ENCODE results near the gene UBQLN3.

The UBQLN3 gene

GRCh38 chr11:5509803-5510202, at the start of gene UBQLN3:
Gene UBQLN3 (minus strand): TSS chr11:5509957. CDS start chr11:5509558, 399 bp downstream.
- DNase-seq (ENCODE audit: low read depth in 3 of 3): no peak

DNA sequence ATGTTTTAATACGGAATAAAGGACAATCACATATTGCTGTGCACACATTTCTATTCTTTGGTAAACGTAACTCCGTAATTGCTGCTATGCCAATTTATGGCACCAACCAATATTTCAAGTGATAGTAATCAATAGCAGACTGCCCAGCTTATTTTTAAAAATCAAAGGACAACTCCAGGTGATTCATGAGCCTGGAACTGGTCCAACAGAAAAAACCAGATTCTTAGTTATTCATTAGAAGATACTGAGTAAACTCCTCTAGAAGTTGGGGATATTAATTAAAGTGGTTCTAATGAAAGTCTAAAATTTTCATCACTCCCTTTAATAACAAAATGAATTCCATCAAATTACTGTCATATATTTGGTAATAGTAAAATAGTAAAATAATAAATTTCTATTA, 48.0 kb upstream of the UBQLN3 start:
- no peak for DNase-seq (ENCODE audit: low read depth in 3 of 3)

- no peak for DNase-seq (ENCODE audit: low read depth in 3 of 3)
These were observed 46.9 kb upstream of the UBQLN3 start for GRCh38 chr11:5556596-5557188.

GRCh38 chr11:5553343-5553742, 43.6 kb upstream of the UBQLN3 start:
- no peak for DNase-seq (ENCODE audit: low read depth in 3 of 3)

GRCh38 chr11:5550440-5551095, 40.8 kb upstream of the UBQLN3 start:
- no peak for DNase-seq (ENCODE audit: low read depth in 3 of 3)

DNA sequence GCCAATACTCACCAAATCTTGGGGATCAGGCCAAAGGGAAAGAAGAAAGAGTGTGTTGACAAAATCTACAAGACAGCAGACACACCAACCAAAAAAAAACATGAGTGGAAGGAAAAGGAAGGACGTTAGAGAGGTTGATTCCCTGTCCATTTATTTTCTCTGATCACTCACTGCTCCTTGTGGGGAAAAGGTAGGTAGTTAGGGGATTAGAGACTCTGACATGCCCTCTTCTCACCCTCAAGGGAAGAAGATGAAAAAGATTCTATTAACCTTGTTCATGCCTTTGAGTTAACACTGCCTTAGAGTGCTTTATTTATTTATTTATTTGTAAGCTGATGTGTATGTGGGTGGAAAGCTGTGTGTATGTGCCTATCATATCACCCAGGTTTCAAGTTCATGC, 38.7 kb upstream of the UBQLN3 start, which contains the start of gene OR52H1:
TSS of gene OR52H1 (minus strand) at position 101 of the 400 bp plus-strand sequence. CDS start 3,035 bp downstream, outside the sequence.
- no peak for DNase-seq (ENCODE audit: low read depth in 3 of 3)

- DNase-seq (ENCODE audit: low read depth in 3 of 3): no peak
These were observed 38.2 kb upstream of the UBQLN3 start for GRCh38 chr11:5547982-5548381.

DNA sequence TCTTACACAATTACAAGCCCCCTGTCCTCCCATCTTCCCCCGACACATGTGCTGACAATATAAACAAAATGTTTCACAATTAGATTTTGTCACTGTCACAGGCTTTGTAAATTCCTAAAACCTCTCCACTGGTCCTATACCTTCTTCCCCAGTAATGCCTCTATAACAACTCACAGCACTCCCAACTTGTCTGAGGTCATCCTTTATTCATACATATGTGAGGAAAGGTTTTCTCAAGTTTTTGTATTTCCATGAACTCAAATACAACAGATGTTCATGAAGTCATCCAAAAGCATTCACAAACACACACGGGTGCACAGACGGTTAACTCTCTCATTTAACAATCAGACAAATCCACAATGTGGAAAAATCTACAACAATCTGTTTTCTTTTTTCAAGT, 36.7 kb upstream of the UBQLN3 start:
- DNase-seq (ENCODE audit: low read depth in 3 of 3): no peak

DNA sequence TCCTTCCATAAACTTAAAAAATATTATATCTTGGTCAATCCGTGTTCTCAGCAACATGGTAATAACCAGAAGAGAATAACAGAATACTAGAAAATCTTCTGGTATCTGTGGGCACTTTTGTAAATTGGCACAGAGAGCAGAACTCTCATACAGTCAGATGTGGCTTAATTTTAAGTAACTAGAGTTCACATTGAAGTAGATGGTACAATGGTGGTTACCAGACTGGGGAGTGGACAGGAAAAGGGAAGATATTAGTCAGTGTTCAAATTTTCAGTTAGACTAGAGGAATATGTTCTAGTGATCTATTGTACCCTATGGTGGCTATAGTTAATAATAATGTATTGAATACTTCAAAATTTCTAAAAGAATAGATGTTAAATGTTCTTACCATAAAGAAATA, 31.7 kb upstream of the UBQLN3 start:
- DNase-seq (ENCODE audit: low read depth in 3 of 3): no peak

DNA sequence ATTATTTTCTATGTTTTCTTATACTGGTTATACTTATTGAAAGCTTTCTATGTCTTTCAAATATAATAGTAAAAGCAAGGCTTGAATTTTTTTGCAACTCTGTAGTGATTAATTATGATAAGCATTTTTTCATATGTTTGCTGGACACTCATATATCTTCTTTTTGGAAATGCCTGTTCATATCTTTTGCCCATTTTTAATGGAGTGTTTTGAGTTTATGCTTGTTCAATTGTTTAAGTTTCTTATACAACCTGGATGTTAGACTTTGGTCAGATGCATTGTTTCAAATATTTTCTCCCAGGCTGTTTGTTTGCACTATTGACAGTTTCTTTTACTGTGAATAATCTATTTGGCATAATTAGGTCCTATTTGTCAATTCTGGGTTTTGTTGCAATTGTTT, 26.7 kb upstream of the UBQLN3 start:
- no peak for DNase-seq (ENCODE audit: low read depth in 3 of 3)

DNA sequence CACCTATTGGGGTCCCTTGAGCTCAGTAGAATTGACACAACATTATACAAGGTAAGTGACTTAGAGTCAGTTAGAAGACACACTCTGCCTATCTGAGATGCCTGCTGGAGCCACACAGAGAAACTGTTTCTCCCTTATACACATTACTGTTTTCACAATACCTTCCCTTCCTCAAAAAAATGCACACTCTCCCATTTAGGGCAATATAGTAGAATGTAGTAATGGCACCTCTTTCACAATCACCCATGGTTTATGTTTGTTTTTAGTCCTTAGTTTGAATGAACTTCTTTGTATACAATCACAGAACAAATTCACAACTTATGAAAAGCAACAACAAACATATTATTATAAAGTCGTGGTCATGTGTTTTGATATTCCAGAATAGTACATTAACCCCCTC, 24.3 kb upstream of the UBQLN3 start:
- no peak for DNase-seq (ENCODE audit: low read depth in 3 of 3)

- DNase-seq (ENCODE audit: low read depth in 3 of 3): no peak
These were observed 21.5 kb upstream of the UBQLN3 start for GRCh38 chr11:5531053-5531831.

GRCh38 chr11:5528495-5528894, 18.7 kb upstream of the UBQLN3 start:
- DNase-seq (ENCODE audit: low read depth in 3 of 3): no peak

DNA sequence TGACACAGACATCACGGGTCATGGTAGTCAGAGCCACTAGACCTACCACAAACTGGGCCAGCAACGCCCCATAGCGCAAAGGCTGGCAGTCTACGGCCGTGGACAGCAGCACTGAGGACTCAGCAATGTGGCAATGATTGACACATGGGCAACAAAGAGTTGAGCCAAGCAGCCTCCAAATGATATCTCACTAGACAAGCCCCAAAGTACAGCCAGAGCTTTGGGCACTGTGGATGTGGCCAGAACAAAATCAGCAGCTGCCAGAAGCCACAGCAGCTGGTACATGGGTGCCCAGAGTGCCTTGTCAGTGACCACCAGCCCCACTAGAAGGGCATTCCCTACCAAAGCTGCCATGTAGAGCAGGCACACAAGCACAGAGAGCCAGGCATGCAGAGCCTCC, 18.0 kb upstream of the UBQLN3 start:
- DNase-seq (ENCODE audit: low read depth in 3 of 3): no peak

DNA sequence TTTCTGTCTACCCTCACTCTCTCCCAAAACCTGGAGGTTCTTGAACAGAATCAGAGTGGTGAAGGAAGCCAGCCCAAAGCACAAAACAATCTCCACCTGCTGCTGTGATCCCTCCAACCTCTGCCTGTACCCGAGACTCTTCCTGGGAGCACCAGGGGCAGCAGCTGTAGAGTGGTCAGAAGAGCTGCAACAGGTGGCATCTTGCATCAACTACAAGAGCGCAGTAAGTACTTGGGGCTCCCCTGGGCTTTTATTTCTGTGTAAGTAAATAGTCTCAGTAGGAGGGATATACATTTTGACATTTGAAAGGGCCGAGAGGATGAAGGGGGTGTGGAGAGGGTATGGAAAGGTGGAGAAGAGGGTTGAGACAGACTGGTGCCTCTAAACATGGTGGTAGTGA, 15.0 kb upstream of the UBQLN3 start:
- no peak for DNase-seq (ENCODE audit: low read depth in 3 of 3)

DNA sequence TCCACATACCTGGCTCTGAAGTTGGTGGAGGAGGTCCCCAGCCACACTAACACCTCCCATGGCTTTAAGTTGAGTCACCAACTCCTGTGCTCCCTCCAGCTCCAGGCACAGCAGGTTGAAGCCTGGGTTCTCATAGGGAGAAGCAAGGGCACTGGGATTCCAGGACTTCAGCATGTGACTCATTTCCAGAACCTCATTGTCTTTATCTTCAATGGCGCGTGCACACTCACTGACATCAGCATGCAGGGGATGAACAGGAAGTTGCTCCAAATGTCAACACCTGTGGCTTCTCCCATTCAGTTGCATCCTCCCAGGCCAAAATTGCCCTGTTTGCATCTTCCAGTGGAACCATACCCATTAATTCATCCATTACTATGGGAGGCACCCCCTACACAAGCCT, 12.6 kb upstream of the UBQLN3 start:
- DNase-seq (ENCODE audit: low read depth in 3 of 3): no peak

DNA sequence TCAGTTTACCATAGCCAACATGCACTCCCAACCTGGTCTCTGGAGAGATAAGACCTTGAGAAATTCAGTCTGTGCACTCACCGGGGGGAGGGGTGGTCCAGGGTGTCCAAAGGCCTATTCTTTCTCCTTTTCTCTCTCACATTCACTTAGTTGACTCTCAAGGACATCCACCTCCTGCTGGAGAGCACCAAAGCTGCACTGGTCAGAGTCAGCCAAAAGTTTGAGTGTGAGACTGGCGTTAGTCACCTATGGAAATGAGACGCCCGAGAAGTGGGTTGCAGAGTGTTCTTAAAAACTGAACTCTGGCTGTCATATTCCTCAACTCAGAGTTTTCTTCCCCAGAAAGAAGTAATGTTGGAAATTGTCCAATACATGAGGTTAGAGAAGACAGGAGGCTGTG, 11.8 kb upstream of the UBQLN3 start:
- DNase-seq (ENCODE audit: low read depth in 3 of 3): no peak

DNA sequence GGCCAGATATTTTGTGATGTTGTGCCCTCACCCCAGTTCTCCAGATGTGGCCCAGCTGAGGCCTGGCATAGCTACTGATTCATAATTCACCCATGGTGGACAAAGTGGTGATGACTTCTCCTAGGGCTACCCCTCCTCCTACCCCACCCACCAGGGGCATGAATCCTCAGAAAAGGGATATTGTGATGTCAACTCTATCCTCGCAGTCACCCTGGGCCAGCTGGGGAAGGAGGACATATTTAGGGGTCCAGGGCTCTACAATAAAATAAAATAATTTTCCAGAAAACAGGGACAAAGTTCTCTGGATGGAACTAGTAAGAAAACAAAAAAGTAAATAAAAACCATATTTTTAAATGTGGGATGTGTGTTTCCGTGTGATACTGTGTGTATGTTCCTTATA, 6.8 kb upstream of the UBQLN3 start, which contains the start of gene UBQLNL:
TSS of gene UBQLNL (minus strand) at position 101 of the 400 bp plus-strand sequence. CDS start 258 bp downstream, outside the sequence.
- DNase-seq (ENCODE audit: low read depth in 3 of 3): no peak

DNA sequence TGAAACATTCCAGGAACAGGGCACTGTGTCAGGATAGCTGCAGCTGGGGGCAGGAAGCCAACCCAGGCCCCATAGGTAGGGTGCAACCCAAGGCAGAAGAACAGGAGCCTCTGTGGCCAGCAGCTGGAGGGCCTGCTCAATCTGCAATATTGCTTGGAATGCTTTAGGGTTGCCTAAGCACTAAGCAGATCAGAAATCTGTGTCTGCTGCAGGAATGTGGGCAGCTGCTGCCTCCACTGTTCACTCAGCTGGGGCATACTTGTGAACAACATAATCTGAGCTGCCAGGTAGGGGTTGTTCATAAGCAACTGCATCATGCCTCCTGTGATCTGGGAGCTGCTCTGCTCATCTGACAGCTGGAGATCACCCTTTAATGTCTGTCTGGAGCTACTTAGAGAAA, 5.1 kb upstream of the UBQLN3 start:
- no peak for DNase-seq (ENCODE audit: low read depth in 3 of 3)

DNA sequence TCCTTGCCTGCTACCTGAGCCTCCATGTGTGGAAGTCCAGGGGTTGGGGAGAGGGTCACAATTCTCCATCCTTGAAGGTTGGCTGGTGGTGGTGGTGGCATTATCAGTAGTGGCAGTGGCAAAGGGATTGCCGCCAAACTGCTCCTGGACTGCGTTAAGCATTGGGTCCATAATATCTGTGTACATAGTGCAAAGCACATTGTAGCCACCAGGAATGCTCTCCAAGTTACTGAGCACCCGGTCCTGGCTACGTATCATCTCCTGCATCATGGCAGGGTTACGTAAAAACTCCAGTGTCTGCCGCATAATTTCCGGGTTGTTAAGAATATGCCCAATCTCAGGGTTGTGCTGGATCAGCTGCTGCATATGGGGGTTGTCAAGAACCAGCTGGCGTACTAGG, 1.2 kb downstream of the UBQLN3 start:
- no peak for DNase-seq (ENCODE audit: low read depth in 3 of 3)

GRCh38 chr11:5507933-5508305, 1.8 kb downstream of the UBQLN3 start:
- no peak for DNase-seq (ENCODE audit: low read depth in 3 of 3)

DNA sequence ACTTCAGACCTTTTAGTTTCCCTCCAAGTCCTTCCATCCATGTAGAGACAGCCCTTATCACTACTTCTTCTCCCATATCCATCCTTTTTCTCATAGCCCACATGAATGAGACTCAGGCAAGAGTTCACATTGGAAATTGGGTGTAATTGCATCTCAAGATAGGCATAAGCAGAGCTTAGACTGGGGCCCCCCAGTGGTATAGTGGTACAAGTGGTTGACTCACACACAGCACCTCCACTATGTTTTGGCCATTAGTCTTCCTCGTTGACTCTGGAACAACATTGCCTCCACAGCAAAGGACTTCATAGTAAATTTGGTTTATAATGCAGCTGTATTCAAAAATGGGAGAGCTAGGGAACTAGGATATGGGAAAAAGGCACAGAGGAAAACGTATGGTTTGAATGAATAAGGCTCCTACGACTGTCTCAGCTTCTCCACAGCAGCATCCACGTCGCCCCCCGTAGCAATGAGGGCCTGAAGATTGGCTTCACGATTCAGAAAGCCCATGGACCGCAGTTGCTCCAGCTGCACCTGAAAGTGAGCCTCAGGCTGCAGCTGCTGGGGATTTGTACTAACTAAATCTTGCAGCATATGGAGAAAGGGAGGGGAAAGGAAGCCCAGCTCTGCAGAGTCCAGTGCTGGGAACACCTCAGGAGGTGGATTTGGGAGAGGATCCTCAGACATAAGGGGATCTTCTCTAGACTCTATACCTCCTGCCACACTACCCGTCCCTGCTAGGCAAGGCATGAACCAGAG, 2.4 kb downstream of the UBQLN3 start:
- no peak for DNase-seq (ENCODE audit: low read depth in 3 of 3)
